Subcutaneous adipose tissue (tissue), 4 donors: Measurements from ENCODE around the gene HEXIM2. TPM values are rescaled to one million over a fixed set of nuclear protein-coding genes. Genes with fewer than 3 reads are reported as not detected.

Experiments
- CTCF ChIP-seq: fragments of 450-650 bp; IDR thresholded peaks from one replicate; pipeline ENCODE4 v1.5.1; 2016; ENCODE audit warnings: low read depth, mild to moderate bottlenecking, control low read depth, antibody characterized with exemption, moderate library complexity
- total RNA-seq, 4 donors: library from RNA; depleted of rRNA; stranded (reverse); fragments of >200 nt; gene quantifications; one replicate each; pipeline ENCODE4 v1.1.0, GENCODE V29; 2016

The HEXIM2 gene
- total RNA-seq, 4 donors from 2014 or later, result 3.4 to 10.4 (median 8.8) TPM

GRCh38 chr17:45116434-45117016 lies 45.1 kb upstream of the HEXIM2 start:
- TF ChIP-seq CTCF, result no peak

- TF ChIP-seq CTCF, result no peak
Observed at GRCh38 chr17:45117334-45117733, 44.3 kb upstream of the HEXIM2 start.

GRCh38 chr17:45117848-45118646 lies 43.6 kb upstream of the HEXIM2 start:
- no peak for TF ChIP-seq CTCF

GRCh38 chr17:45118691-45119090 lies 43.0 kb upstream of the HEXIM2 start:
- TF ChIP-seq CTCF, result no peak

- no peak for TF ChIP-seq CTCF
Observed at GRCh38 chr17:45119964-45120363, 41.7 kb upstream of the HEXIM2 start.

- TF ChIP-seq CTCF, result no peak
Observed at GRCh38 chr17:45120558-45120957, 41.1 kb upstream of the HEXIM2 start.

- no peak for TF ChIP-seq CTCF
Observed at GRCh38 chr17:45121055-45121454, 40.6 kb upstream of the HEXIM2 start.
